ENCODE data around the gene HEPN1.

HEPN1 gene

GRCh38 chr11:124899383-124900145 is 19.5 kb upstream of the HEPN1 start:
- DNase-seq (ENCODE audit: low read depth, low spot score): no peak

DNA sequence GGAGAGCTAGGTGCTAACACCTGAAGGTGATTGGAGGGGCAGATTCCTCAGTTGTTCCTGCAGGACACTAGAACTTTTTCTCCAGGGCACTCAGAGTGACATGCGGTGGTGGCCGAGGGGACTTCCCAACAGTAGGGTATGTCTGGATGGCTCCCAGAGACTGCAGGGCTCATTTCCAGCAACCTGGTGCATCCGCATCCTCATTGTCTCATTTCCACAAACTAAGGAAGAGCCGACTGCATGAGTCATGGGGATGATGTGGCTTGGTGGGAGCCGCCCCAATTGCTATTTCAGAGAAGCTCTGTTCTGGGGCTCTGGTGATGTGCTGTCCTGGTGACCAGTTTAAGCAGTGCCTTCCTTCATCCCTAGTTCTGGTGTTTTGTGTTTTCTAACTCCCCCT is 18.6 kb upstream of the HEPN1 start:
- DNase-seq (ENCODE audit: low read depth, low spot score): no peak

- no peak for DNase-seq (ENCODE audit: low read depth, low spot score)
These were observed 16.4 kb upstream of the HEPN1 start for GRCh38 chr11:124902616-124903015.

DNA sequence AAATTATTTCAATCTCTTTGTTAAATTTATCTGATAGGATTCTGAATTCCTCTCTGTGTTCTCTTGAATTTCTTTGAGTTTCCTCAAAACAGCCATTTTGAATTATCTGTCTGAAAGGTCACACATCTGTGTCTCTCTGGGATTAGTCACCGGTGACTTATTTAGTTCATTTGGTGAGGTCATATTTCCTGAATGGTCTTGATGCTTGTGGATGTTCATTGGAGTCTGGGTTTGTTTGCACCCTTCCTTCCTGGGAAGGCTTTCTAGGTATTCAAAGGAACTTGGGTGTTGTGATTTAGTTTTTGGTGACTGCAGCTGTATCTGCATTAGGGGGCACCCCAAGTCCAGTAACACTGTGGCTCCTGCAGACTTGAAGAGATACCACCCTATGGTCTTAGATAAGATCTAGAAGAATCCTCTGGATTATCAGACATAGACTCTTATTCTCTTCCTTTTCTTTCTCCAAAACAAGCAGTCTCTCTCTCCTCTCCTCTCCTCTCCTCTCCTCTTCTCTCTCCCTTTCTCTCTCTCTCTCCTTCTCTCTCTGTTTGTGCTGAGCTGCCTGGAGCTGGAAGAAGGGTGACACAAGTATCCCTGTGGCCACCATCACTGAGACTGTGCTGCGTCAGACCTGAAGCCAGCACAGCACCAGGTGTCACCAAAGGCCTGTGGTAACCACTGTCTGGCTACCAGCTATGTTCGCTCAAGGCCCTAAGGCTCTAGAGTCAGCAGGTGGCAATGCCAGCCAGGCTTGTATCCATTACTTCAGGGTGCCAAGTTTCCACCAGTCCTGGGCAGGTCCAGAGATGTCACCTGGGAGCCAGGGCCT is 3.3 kb upstream of the HEPN1 start:
- no peak for DNase-seq (ENCODE audit: low read depth, low spot score)

- DNase-seq (ENCODE audit: low read depth, low spot score): no peak
These were observed 2.7 kb upstream of the HEPN1 start for GRCh38 chr11:124916370-124916710.

GRCh38 chr11:124917115-124917637 is 1.9 kb upstream of the HEPN1 start:
- DNase-seq (ENCODE audit: low read depth, low spot score): no peak

GRCh38 chr11:124919898-124920297 is 848 bp downstream of the HEPN1 start:
- DNase-seq (ENCODE audit: low read depth, low spot score): no peak

GRCh38 chr11:124920356-124920755 is 1.3 kb downstream of the HEPN1 start:
- DNase-seq (ENCODE audit: low read depth, low spot score): no peak

- no peak for DNase-seq (ENCODE audit: low read depth, low spot score)
These were observed 2.0 kb downstream of the HEPN1 start for GRCh38 chr11:124920870-124921609.

GRCh38 chr11:124922831-124923230 is 3.8 kb downstream of the HEPN1 start:
- DNase-seq (ENCODE audit: low read depth, low spot score): no peak

- DNase-seq (ENCODE audit: low read depth, low spot score): no peak
These were observed 4.2 kb downstream of the HEPN1 start for GRCh38 chr11:124923296-124923695.

DNA sequence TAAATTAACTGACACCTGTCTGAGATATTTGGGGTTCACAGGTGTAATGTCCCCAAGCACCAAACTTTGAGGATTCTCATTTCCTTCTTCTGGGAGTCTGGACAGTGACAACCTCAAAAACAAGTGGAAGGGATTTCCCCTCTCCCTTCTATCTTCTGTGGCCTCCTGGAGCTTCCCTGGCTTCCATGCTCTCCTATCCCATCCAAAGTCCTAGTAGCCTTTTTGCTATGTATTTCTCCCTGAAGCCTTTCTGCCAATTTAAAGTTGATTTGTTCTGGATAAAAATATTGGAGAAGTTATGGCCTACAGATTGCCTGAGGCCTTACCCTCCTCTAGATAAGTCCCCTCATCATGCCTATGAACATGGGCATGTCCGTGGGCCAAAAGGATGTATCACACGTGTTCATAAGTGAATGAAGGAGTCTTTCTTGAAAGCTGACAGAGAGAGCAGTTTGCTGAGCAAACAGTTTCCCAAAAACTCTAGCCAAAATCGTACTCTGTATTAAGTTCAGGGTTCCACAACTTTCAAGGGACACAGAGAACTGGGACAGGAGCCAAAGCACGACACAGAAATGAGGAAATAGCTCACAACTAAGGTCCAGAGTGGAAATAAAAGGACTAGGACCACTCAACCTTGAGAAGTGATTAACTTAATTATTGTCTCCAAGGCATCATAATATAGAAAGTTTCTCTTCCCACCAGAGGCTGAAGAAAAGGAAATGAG is 10.1 kb downstream of the HEPN1 start:
- no peak for DNase-seq (ENCODE audit: low read depth, low spot score)

DNA sequence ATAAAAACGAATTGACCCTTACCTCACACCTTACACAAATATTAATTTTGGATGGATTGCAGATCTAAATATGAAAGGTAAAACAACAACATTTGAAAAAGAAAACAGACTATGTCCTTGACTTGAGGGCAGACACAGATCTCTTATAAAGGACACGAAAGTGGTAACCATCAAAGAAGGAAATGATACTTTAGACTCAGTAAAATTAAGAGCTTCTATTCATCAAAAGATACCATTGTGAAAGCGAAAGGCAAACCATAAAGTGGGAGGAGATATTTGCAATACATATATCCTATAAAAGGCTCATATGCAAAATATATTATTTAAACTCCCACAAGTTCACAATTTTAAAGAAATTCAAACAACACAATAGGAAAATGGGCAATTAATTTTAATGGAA is 11.7 kb downstream of the HEPN1 start:
- DNase-seq (ENCODE audit: low read depth, low spot score): no peak

DNA sequence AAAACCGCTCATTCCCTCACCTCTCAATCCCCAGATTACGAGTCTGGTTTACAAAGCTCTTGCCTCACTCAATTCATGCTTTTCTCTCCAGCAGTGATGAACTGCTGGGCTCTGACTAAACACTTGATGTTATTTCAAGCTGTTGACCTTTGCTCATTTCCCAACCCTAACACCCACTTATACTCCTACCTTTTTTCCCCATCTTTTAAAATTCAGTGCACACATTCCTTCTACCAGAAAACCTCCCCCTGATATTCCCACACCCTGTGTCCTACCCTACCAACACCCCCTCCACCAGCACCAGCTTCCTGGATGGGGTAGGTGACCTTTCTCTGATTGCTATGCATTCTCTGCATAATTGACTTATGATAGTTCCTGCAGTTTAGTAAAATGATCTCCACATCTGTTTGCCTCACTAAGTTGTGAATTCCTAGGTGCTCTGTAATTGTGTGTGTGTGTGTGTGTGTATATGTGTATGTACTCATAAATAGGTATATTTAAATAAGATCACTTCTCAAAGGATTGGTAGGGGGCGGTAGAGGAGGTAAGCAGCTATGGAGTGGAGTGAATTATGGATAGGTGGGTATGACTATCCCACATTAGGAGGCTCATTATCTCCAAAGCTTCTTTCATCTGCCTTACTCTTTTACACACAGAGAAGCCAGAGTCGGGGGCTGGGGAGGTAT is 16.0 kb downstream of the HEPN1 start:
- DNase-seq (ENCODE audit: low read depth, low spot score): no peak

GRCh38 chr11:124935548-124936514 is 16.8 kb downstream of the HEPN1 start, which contains the start of gene HEPACAM:
TSS of gene HEPACAM (minus strand) at chr11:124936047. CDS start at chr11:124936006, 41 bp downstream.
- DNase-seq (ENCODE audit: low read depth, low spot score): no peak

DNA sequence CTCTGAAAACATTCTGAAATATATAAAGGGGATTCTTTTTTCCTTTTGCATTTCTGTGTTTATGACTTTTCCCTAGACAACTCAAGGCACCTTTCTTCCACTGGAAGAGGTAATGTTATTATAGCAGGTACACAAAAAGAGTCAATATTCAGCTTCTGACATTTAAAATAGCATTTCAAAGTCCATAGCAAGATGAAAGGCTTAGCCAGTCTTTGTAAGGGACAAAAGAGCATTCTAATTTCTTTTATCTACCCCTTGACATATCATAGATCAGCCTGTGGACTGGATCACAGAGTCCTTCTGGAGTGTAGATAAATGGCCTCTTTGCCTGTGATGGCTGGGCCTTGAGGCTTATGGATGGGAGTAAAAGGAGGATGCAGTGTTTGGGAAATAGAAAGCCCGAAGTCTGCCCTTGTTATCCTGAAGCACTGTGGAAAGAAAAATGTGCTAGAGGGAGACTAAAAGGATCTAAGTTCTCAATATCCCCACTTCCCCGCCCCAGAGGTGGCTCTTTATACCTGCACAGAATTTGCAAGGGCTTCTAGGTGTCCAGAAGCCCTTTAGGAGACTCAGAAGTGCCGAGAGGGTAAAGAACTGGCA is 18.4 kb downstream of the HEPN1 start:
- no peak for DNase-seq (ENCODE audit: low read depth, low spot score)

GRCh38 chr11:124938206-124938765 is 19.2 kb downstream of the HEPN1 start:
- DNase-seq (ENCODE audit: low read depth, low spot score): no peak

GRCh38 chr11:124938970-124939369 is 19.9 kb downstream of the HEPN1 start:
- DNase-seq (ENCODE audit: low read depth, low spot score): no peak

DNA sequence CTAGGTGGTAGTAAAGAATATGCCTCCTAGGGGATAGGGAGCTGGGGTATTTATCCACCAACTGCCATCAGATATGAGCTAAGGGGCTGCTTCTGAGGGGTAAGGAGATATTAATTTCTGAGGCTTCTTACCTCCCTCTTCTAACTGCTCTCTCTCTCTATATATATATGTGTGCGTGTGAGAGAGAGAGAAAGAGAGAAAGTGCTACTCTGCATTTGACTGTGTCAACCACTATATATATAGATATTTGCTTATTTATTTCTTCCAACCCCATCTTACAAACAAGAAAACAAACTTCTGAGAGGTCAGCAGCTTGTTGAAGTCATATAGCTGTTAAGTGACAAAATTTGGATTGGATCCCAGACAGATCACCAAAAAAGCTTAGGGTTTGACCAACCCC is 22.7 kb downstream of the HEPN1 start:
- no peak for DNase-seq (ENCODE audit: low read depth, low spot score)

Data from brain pericyte (primary cell).